Measurements from ENCODE around the gene HEG1.

DNA sequence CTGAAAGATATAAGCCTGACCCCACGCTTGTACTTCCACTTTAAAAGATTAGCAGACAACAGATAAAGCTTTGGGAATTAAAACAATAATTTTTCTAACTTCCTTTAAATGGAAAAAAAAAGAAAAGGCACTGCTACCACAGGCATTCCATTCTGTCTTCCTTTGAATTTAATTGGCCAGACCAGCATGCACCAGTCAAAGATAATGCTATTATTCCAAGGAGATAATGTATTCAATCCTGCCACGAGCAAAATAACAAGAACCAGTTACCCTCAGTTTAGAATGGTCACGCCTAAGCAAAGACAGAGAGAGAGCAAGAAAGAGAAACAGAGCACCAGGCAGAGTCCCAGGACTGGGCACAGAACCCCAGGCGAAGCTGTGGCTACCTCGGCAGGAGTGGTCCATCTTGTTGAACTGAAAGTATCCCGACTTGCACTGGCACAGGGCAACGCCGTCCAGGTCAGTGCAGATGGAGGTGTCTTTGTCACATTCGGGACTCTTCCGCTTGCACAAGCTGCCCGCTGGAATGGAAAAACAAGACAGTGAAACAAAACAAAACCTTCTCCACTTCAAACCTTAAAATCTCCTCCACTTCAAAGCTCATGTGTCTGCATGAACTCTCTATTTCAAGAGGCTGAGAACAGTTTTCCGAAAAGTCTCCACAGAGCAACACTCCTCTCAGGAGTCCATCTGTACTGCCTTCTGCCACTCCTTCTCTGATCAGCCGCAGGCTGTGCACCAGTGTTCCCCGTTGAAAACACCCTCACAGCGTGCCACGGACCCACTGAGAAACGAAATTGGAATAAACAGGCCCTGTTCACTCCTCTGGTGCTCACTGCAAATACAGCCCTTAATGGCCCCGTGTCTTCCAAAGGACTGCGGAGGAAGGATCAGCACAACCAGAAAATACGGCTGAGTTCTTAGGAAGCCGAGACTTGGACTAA is 58.2 kb downstream of the HEG1 start:
- TF ChIP-seq, protein P1, sequence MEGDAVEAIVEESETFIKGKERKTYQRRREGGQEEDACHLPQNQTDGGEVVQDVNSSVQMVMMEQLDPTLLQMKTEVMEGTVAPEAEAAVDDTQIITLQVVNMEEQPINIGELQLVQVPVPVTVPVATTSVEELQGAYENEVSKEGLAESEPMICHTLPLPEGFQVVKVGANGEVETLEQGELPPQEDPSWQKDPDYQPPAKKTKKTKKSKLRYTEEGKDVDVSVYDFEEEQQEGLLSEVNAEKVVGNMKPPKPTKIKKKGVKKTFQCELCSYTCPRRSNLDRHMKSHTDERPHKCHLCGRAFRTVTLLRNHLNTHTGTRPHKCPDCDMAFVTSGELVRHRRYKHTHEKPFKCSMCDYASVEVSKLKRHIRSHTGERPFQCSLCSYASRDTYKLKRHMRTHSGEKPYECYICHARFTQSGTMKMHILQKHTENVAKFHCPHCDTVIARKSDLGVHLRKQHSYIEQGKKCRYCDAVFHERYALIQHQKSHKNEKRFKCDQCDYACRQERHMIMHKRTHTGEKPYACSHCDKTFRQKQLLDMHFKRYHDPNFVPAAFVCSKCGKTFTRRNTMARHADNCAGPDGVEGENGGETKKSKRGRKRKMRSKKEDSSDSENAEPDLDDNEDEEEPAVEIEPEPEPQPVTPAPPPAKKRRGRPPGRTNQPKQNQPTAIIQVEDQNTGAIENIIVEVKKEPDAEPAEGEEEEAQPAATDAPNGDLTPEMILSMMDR (conservative IDR thresholded peaks at IDR 0.05; ENCODE audit: low read depth in 2 of 2) = no peak
- TF ChIP-seq EZH2 (IDR thresholded peaks at IDR 0.05; ENCODE audit: low read depth, unreplicated experiment) (no peak), ZNF114 (CRISPR knock-in tag; IDR thresholded peaks at IDR 0.05) (no peak), EZH2phosphoT487 (IDR thresholded peaks at IDR 0.05; ENCODE audit: unreplicated experiment) (no peak), JUNB (IDR thresholded peaks at IDR 0.05; ENCODE audit: unreplicated experiment) (no peak), POLR2AphosphoS5 (IDR thresholded peaks at IDR 0.05; ENCODE audit: low read depth) (no peak), NANOG (IDR thresholded peaks at IDR 0.05; ENCODE audit: borderline replicate concordance) (no peak), CREB1 (CRISPR knock-in tag; IDR thresholded peaks at IDR 0.05; ENCODE audit: low read depth) (no peak), ZNF331 (CRISPR knock-in tag; IDR thresholded peaks at IDR 0.05; ENCODE audit: low read depth) (no peak), STAT1 (IDR thresholded peaks at IDR 0.05; ENCODE audit: unreplicated experiment) (no peak), ETS1 (IDR thresholded peaks at IDR 0.05) (no peak)
- TF ChIP-seq, protein P2, sequence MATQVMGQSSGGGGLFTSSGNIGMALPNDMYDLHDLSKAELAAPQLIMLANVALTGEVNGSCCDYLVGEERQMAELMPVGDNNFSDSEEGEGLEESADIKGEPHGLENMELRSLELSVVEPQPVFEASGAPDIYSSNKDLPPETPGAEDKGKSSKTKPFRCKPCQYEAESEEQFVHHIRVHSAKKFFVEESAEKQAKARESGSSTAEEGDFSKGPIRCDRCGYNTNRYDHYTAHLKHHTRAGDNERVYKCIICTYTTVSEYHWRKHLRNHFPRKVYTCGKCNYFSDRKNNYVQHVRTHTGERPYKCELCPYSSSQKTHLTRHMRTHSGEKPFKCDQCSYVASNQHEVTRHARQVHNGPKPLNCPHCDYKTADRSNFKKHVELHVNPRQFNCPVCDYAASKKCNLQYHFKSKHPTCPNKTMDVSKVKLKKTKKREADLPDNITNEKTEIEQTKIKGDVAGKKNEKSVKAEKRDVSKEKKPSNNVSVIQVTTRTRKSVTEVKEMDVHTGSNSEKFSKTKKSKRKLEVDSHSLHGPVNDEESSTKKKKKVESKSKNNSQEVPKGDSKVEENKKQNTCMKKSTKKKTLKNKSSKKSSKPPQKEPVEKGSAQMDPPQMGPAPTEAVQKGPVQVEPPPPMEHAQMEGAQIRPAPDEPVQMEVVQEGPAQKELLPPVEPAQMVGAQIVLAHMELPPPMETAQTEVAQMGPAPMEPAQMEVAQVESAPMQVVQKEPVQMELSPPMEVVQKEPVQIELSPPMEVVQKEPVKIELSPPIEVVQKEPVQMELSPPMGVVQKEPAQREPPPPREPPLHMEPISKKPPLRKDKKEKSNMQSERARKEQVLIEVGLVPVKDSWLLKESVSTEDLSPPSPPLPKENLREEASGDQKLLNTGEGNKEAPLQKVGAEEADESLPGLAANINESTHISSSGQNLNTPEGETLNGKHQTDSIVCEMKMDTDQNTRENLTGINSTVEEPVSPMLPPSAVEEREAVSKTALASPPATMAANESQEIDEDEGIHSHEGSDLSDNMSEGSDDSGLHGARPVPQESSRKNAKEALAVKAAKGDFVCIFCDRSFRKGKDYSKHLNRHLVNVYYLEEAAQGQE (IDR thresholded peaks at IDR 0.05; ENCODE audit: unreplicated experiment) = no peak
- TF ChIP-seq, protein P3, sequence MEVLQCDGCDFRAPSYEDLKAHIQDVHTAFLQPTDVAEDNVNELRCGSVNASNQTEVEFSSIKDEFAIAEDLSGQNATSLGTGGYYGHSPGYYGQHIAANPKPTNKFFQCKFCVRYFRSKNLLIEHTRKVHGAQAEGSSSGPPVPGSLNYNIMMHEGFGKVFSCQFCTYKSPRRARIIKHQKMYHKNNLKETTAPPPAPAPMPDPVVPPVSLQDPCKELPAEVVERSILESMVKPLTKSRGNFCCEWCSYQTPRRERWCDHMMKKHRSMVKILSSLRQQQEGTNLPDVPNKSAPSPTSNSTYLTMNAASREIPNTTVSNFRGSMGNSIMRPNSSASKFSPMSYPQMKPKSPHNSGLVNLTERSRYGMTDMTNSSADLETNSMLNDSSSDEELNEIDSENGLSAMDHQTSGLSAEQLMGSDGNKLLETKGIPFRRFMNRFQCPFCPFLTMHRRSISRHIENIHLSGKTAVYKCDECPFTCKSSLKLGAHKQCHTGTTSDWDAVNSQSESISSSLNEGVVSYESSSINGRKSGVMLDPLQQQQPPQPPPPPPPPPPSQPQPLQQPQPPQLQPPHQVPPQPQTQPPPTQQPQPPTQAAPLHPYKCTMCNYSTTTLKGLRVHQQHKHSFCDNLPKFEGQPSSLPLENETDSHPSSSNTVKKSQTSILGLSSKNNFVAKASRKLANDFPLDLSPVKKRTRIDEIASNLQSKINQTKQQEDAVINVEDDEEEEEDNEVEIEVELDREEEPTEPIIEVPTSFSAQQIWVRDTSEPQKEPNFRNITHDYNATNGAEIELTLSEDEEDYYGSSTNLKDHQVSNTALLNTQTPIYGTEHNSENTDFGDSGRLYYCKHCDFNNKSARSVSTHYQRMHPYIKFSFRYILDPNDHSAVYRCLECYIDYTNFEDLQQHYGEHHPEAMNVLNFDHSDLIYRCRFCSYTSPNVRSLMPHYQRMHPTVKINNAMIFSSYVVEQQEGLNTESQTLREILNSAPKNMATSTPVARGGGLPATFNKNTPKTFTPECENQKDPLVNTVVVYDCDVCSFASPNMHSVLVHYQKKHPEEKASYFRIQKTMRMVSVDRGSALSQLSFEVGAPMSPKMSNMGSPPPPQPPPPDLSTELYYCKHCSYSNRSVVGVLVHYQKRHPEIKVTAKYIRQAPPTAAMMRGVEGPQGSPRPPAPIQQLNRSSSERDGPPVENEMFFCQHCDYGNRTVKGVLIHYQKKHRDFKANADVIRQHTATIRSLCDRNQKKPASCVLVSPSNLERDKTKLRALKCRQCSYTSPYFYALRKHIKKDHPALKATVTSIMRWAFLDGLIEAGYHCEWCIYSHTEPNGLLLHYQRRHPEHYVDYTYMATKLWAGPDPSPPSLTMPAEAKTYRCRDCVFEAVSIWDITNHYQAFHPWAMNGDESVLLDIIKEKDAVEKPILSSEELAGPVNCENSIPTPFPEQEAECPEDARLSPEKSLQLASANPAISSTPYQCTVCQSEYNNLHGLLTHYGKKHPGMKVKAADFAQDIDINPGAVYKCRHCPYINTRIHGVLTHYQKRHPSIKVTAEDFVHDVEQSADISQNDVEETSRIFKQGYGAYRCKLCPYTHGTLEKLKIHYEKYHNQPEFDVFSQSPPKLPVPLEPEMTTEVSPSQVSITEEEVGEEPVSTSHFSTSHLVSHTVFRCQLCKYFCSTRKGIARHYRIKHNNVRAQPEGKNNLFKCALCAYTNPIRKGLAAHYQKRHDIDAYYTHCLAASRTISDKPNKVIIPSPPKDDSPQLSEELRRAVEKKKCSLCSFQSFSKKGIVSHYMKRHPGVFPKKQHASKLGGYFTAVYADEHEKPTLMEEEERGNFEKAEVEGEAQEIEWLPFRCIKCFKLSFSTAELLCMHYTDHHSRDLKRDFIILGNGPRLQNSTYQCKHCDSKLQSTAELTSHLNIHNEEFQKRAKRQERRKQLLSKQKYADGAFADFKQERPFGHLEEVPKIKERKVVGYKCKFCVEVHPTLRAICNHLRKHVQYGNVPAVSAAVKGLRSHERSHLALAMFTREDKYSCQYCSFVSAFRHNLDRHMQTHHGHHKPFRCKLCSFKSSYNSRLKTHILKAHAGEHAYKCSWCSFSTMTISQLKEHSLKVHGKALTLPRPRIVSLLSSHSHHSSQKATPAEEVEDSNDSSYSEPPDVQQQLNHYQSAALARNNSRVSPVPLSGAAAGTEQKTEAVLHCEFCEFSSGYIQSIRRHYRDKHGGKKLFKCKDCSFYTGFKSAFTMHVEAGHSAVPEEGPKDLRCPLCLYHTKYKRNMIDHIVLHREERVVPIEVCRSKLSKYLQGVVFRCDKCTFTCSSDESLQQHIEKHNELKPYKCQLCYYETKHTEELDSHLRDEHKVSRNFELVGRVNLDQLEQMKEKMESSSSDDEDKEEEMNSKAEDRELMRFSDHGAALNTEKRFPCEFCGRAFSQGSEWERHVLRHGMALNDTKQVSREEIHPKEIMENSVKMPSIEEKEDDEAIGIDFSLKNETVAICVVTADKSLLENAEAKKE (CRISPR knock-in tag; IDR thresholded peaks at IDR 0.05) = no peak
